Fibroblast of lung (primary cell): ENCODE measurements around the gene SULT4A1.

Source experiments
- EZH2 ChIP-seq: IDR thresholded peaks from 2 replicates; pipeline ENCODE4 v1.5.1; 2012; ENCODE audit warnings: low read length, control low read depth, mild to moderate bottlenecking; ENCODE audit errors: missing control alignments
- TF ChIP-seq, protein P1 (sequence below), 2 donors: IDR thresholded peaks in 1 of 2; conservative IDR thresholded peaks in 1 of 2; 1 replicate in 1 of 2; 2 replicates in 1 of 2; pipeline ENCODE4 v1.5.1; 2011 to 2012; ENCODE audit warnings: low read length in 2 of 2, control low read depth in 1 of 2, inconsistent platforms in 1 of 2, low read depth in 1 of 2, mild to moderate bottlenecking in 1 of 2

DNA sequence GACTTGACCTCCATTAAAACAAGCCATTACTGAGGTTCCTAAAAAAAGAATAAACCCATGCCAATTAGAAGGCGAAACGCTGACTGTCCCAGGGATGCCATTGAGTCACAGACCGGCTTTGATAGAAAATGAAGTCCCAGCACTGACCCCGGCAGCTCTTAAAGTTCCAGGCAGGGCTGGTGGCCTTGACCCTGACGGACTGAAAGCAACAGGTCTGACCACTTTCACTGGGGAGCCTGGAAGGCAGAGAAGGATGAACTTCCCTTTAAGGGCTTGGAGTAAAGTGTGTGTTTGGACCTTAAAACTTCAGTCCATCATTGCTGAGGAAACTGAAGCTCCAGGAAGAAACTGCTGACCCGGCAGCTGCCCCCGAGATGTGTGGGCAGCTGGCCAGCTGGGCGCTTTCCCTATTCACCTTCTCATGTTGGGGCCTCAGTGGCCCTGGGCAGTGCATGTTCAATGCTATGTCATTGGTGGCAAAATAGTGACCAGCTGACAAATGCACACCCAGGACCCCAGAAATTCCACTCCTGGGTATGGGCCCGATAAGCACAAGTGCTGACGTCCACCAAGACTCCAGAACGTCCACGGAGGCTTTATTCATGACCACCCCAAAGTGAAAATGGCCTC is 31.3 kb downstream of the SULT4A1 start:
- no peak for TF ChIP-seq EZH2
- TF ChIP-seq, protein P1, sequence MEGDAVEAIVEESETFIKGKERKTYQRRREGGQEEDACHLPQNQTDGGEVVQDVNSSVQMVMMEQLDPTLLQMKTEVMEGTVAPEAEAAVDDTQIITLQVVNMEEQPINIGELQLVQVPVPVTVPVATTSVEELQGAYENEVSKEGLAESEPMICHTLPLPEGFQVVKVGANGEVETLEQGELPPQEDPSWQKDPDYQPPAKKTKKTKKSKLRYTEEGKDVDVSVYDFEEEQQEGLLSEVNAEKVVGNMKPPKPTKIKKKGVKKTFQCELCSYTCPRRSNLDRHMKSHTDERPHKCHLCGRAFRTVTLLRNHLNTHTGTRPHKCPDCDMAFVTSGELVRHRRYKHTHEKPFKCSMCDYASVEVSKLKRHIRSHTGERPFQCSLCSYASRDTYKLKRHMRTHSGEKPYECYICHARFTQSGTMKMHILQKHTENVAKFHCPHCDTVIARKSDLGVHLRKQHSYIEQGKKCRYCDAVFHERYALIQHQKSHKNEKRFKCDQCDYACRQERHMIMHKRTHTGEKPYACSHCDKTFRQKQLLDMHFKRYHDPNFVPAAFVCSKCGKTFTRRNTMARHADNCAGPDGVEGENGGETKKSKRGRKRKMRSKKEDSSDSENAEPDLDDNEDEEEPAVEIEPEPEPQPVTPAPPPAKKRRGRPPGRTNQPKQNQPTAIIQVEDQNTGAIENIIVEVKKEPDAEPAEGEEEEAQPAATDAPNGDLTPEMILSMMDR (conservative IDR thresholded peaks at IDR 0.05 in 1 of 2, IDR thresholded peaks at IDR 0.05 in 1 of 2; ENCODE audit: low read depth in 1 of 2, low read length in 2 of 2) = no peak
